Smooth muscle cell (in vitro differentiated cells): ENCODE results near the gene ZNF423. TPM values are rescaled to one million over a fixed set of nuclear protein-coding genes. Genes with fewer than 3 reads are reported as not detected.
"Not testable (repeated sequence)": the region's sequence is repeated elsewhere in the genome, so short reads cannot be mapped to it uniquely, and the experiment has no call there.

Experiments
- DNase-seq: peaks from one replicate; lab custom pipeline; 2025; ENCODE audit not compliant: unreplicated experiment; lab: John Stamatoyannopoulos, UW
- H2AFZ ChIP-seq: fragments of 200-600 bp; sonication (generic); 2 replicates; pipeline ENCODE4 v1.6.0; 2016; ENCODE audit warnings: antibody characterized with exemption, low read depth, mild to moderate bottlenecking
- H3F3A ChIP-seq: fragments of 200-600 bp; sonication (generic); 2 replicates; pipeline ENCODE4 v1.6.0; 2017; ENCODE audit warnings: antibody characterized with exemption, low read depth
- H3K27ac ChIP-seq: fragments of 200-600 bp; sonication (generic); 2 replicates; pipeline ENCODE4 v1.5.1; 2016; ENCODE audit warnings: low read depth, mild to moderate bottlenecking
- H3K27me3 ChIP-seq: fragments of 200-600 bp; sonication (generic); 2 replicates; pipeline ENCODE4 v1.6.1; 2016; ENCODE audit warnings: low read depth, mild to moderate bottlenecking
- H3K36me3 ChIP-seq: fragments of 200-600 bp; sonication (generic); 2 replicates; pipeline ENCODE4 v1.5.1; 2016; ENCODE audit warnings: low read depth
- H3K4me1 ChIP-seq: fragments of 200-600 bp; sonication (generic); 2 replicates; pipeline ENCODE4 v1.5.1; 2016; ENCODE audit warnings: low read depth
- H3K4me2 ChIP-seq: fragments of 200-600 bp; sonication (generic); 2 replicates; pipeline ENCODE4 v1.6.0; 2016; ENCODE audit warnings: mild to moderate bottlenecking
- H3K4me3 ChIP-seq: fragments of 200-600 bp; sonication (generic); 2 replicates; pipeline ENCODE4 v1.5.1; 2016; ENCODE audit warnings: mild to moderate bottlenecking
- H3K79me2 ChIP-seq: fragments of 200-600 bp; sonication (generic); 2 replicates; pipeline ENCODE4 v1.6.0; 2016; ENCODE audit warnings: low read depth, mild to moderate bottlenecking
- H3K9ac ChIP-seq: fragments of 200-600 bp; sonication (generic); 2 replicates; pipeline ENCODE4 v1.6.0; 2016; ENCODE audit warnings: low read depth
- H3K9me3 ChIP-seq: fragments of 200-600 bp; sonication (generic); replicated peaks from 2 replicates; pipeline ENCODE4 v1.5.1; 2016; ENCODE audit warnings: low read depth
- H4K20me1 ChIP-seq: fragments of 200-600 bp; sonication (generic); 2 replicates; pipeline ENCODE4 v1.6.0; 2016; ENCODE audit warnings: low read depth
- WGBS: methylation state at CpG from one replicate; pipeline ENCODE4 v1.1.7; 2016; ENCODE audit warnings: low lambda C conversion rate; 5-methylcytosine and 5-hydroxymethylcytosine counted together
- polyA plus RNA-seq: library from polyadenylated mRNA; unstranded; fragments of >200 nt; fragmentation: Nextera tagmentation; extraction: Ambion mirVana; gene quantifications from 2 replicates; pipeline ENCODE4 v1.2.1, GENCODE V29; 2016
- total RNA-seq: library from RNA; depleted of rRNA; stranded (reverse); fragments of >200 nt; gene quantifications from 2 replicates; pipeline ENCODE4 v1.2.3, GENCODE V29; 2014
- TF ChIP-seq, protein P1 (sequence below): fragments of 200-600 bp; sonication (generic); IDR thresholded peaks from 2 replicates; pipeline ENCODE4 v1.5.1; 2017; ENCODE audit warnings: borderline replicate concordance, mild to moderate bottlenecking, antibody characterized with exemption; ENCODE audit not compliant: insufficient read depth, poor library complexity, severe bottlenecking

Gene ZNF423
- total and polyA plus RNA-seq, 2 experiments from 2014 or later, result 6.9 to 7.0 TPM

DNA sequence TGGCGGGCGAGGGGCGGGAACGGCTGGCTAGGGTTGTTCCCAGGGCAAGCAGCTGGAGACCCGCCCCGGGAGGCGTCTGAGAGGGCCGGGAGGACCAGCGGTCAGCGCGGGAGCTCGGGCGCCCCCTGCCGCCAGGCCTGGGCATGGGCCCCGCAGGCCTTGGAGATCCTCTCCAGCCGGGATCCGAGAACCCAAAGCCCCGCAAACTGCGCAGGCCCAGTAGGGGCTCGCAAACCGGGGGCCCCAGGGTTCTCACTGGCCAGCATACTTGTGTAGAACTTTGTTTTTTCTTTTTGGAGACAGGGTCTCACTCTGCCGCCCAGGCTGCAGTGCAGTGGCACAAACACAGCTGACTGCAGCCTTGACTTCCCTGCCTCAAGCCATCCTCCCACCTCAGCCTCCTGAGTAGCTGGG is 20.8 kb upstream of the ZNF423 start:
- DNase-seq, result peak; percentile 27
- no peaks in the 10 kb centered on the region for H3K4me1 ChIP-seq
- H3K9me3 ChIP-seq, result no peaks in the 10 kb centered on the region
- peak overlapping the region; percentile 93 for H2AFZ ChIP-seq
- TF ChIP-seq, protein P1, sequence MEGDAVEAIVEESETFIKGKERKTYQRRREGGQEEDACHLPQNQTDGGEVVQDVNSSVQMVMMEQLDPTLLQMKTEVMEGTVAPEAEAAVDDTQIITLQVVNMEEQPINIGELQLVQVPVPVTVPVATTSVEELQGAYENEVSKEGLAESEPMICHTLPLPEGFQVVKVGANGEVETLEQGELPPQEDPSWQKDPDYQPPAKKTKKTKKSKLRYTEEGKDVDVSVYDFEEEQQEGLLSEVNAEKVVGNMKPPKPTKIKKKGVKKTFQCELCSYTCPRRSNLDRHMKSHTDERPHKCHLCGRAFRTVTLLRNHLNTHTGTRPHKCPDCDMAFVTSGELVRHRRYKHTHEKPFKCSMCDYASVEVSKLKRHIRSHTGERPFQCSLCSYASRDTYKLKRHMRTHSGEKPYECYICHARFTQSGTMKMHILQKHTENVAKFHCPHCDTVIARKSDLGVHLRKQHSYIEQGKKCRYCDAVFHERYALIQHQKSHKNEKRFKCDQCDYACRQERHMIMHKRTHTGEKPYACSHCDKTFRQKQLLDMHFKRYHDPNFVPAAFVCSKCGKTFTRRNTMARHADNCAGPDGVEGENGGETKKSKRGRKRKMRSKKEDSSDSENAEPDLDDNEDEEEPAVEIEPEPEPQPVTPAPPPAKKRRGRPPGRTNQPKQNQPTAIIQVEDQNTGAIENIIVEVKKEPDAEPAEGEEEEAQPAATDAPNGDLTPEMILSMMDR, result peak; percentile 77
- WGBS, result 15% methylated on average over 8 of the region's 22 CpGs
- H3K4me3 ChIP-seq, result peak overlapping the region; percentile 48
- H3K27ac ChIP-seq, result no peak overlapping the region
- H3F3A ChIP-seq, result peaks cover 3% of the 10 kb centered on the region
- H3K27me3 ChIP-seq, result no peaks in the 10 kb centered on the region
- H4K20me1 ChIP-seq, result no peaks in the 10 kb centered on the region
- H3K36me3 ChIP-seq, result no peaks in the 10 kb centered on the region
- no peak overlapping the region for H3K9ac ChIP-seq
- peak overlapping the region; percentile 86 for H3K4me2 ChIP-seq
- no peaks in the 10 kb centered on the region for H3K79me2 ChIP-seq

DNA sequence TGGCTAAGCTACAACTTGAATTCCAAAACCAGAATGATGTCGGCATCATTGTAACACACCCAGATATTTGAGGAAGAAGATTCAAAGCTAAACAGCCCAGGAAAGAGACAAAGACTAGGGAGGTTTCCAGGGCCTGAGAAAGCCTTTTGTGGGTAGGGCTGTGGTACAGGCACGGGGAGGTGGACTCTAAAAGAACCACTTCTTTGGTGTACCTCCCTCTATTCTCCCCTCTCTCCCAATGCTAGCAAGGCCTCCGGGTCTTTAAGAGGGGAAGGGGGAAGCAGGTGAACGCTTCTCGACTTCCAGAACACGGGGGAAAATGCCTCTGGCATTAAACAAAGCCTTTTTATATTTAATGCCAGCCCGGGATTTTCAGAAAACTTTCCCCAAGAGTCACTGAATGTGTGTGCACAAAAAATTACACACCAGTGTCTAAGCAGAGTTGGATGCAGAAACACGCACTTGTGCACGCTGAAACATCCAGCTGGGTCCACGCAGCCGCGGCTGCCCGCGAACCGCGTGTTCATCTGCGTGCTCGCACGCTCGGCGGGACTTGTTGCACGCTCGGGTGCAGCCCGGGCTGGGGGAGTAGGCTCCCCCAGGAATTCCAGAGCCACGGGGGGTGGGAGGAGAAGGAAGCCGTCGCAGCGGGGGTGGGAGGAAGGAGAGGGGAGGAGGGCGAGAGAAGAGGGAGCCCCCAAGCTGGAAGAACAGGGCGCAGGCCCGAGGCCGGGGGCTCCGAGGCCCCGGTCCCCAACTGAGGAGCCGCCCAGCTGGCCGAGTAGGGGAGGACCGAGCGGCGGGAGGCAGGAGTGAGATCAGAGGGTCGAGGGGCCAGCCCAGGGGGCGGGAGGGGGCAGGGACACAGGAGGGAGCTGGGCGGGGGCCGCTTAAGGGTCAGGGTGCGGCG is 20.1 kb upstream of the ZNF423 start:
- Histone ChIP-seq H3K9me3 (no peaks in the 10 kb centered on the region), H3K4me3 (peak overlapping the region; percentile 48), H2AFZ (peak overlapping the region; percentile 93), H3K36me3 (no peaks in the 10 kb centered on the region), H3K79me2 (no peaks in the 10 kb centered on the region), H3K4me2 (peak overlapping the region; percentile 86), H4K20me1 (no peaks in the 10 kb centered on the region), H3F3A (peaks cover 3% of the 10 kb centered on the region), H3K4me1 (no peaks in the 10 kb centered on the region), H3K27me3 (no peaks in the 10 kb centered on the region), H3K27ac (no peak overlapping the region), H3K9ac (no peak overlapping the region)
- TF ChIP-seq, protein P1, result no peak
- WGBS, result 15% methylated on average over 29 of the region's 45 CpGs
- DNase-seq, result no peak

DNA sequence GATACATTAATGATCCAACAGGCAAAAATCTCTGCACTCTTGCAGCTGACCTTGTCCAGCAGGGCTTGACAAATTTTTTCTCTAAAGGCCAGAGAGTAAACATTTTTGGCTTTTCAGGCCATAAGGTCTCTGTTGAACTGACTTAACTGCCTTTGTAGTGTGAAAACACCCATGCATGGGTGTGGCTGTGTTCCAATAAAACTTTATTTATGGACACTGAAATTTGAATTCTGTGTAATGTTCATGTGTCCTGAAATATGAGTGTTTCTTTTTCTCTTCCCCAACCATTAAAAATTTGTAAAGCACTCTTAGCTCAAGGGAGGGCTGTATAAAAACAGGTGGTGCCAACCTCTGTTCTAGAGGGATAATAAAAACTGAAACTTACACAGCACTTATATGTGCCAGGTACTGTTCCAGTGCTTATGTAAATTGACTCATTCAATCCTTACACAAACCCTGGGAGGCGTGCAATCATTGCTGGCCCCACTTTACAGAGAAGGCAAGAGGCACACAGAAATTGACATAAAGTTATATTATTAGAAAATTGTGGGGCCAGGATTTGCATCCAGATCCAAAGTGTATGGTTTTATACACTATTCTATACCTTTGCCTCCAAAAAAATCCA is 18.8 kb upstream of the ZNF423 start:
- Histone ChIP-seq H2AFZ (no peak overlapping the region), H3K4me2 (no peak overlapping the region), H3K27me3 (no peaks in the 10 kb centered on the region), H3K9me3 (no peaks in the 10 kb centered on the region), H3K27ac (no peak overlapping the region), H3K4me3 (no peak overlapping the region), H4K20me1 (no peaks in the 10 kb centered on the region), H3K36me3 (no peaks in the 10 kb centered on the region), H3K79me2 (no peaks in the 10 kb centered on the region), H3K4me1 (no peaks in the 10 kb centered on the region), H3K9ac (no peak overlapping the region), H3F3A (peaks cover 3% of the 10 kb centered on the region)
- TF ChIP-seq, protein P1, result no peak
- no peak for DNase-seq
- 96% methylated on average over 1 of the region's 1 CpG for WGBS

DNA sequence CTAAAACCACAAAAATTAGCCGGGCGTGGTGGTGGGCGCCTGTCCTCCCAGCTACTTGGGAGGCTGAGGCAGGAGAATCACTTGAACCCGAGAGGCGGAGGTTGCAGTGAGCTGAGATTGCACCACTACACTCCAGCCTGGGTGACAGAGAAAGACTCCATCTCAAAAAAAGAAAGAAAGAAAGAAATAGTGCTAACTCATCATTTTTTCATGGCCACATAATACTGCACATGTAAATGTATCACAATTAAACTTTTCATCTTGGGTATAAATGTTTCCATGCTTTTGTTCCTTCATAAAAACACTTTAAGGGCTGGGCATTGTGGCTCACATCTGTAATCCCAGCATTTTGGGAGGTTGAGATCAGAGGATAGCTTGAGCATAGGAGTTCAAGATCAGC is 15.9 kb upstream of the ZNF423 start:
- not testable (repeated sequence) for DNase-seq, H3K36me3 ChIP-seq, H3K9me3 ChIP-seq, H4K20me1 ChIP-seq, H3K4me2 ChIP-seq, H3K27ac ChIP-seq, H3K9ac ChIP-seq, H3F3A ChIP-seq, H3K27me3 ChIP-seq, H3K79me2 ChIP-seq, H2AFZ ChIP-seq, H3K4me3 ChIP-seq
- WGBS, result 94% methylated on average over 5 of the region's 5 CpGs
- peaks cover 18% of the 10 kb centered on the region for H3K4me1 ChIP-seq
